ENCODE data around the gene PARVA. TPM values are rescaled to one million over a fixed set of nuclear protein-coding genes. Genes with fewer than 3 reads are reported as not detected.

The PARVA gene
- total and polyA plus RNA-seq, 2 of the 4 experiments (the other 2 are of a cell fraction) = 65.2 to 80.2 TPM

- ATAC-seq (ENCODE audit: low read depth) (no peak), DNase-seq (peak; percentile 22)
- Histone ChIP-seq H3K18ac (ENCODE audit: low read depth, low read length) (peak overlapping the region; percentile 54; the same call in 1 of the 2 replicates), H3K4me3 (ENCODE audit: insufficient read depth, low read depth, low read length) (no peak overlapping the region), H2AK5ac (ENCODE audit: low read depth, low read length) (0 out of 2 replicates have a peak overlapping the region, but pooled peaks have one; percentile 40), H3K4me2 (ENCODE audit: low read depth, low read length) (peak overlapping the region; percentile 22; the same call in 1 of the 2 replicates), H3K4me1 (ENCODE audit: control insufficient read depth, insufficient read depth, low read length) (peaks cover 20% of the 10 kb centered on the region), H3K79me1 (ENCODE audit: low read depth in 1 of 2, low read length in 2 of 2) (no peaks in the 10 kb centered on the region), H2AK9ac (replicated peaks; ENCODE audit: low read depth, low read length, poor library complexity) (no peak overlapping the region), H3K4ac (ENCODE audit: low read depth, low read length) (no peak overlapping the region), H4K20me1 (ENCODE audit: insufficient read depth, low read length) (no peaks in the 10 kb centered on the region), H2AFZ (replicated peaks; ENCODE audit: low read length, poor library complexity) (no peak overlapping the region), H2BK15ac (ENCODE audit: low read depth, low read length) (no peak overlapping the region), H3K27me3 (ENCODE audit: control insufficient read depth, insufficient read depth, low read length) (no peaks in the 10 kb centered on the region), H3K14ac (replicated peaks; ENCODE audit: low read depth, low read length) (no peak overlapping the region), H2BK20ac (ENCODE audit: low read depth, low read length) (no peak overlapping the region; the same call in 1 of the 2 replicates), H3K9me1 (ENCODE audit: insufficient read depth, low read length) (peaks cover 10% of the 10 kb centered on the region; the same call in 1 of the 2 replicates), H4K5ac (ENCODE audit: low read depth, low read length) (no peak overlapping the region), H3K9me3 (ENCODE audit: control insufficient read depth, insufficient read depth, low read length) (no peaks in the 10 kb centered on the region), H3K9ac (ENCODE audit: low read depth, low read length) (no peak overlapping the region), H3K27ac (ENCODE audit: insufficient read depth, low read length) (no peak overlapping the region), H4K8ac (ENCODE audit: low read depth in 2 of 2, low read length in 2 of 2) (no peak overlapping the region), H3K56ac (ENCODE audit: extremely low read depth, insufficient read depth, low read length) (no peak overlapping the region), H3K23ac (ENCODE audit: low read depth, low read length) (no peak overlapping the region), H3K36me3 (ENCODE audit: control insufficient read depth, insufficient read depth, low read length) (no peaks in the 10 kb centered on the region), H2BK120ac (ENCODE audit: low read depth, low read length) (0 out of 2 replicates have a peak overlapping the region, but pooled peaks have one; percentile 21), H2BK5ac (ENCODE audit: low read depth, low read length, poor library complexity, severe bottlenecking) (no peak overlapping the region), H4K91ac (ENCODE audit: insufficient read depth, low read depth, low read length) (no peak overlapping the region)
- ChIA-PET CTCF (interaction anchor here (0.5 kb wide), 1 partner anchor 508 kb away, joined by 3 read pairs; no protein-coding TSS in a partner anchor), POLR2A (ENCODE audit: unreplicated experiment) (no interaction called here)
- intact Hi-C loops (cut with micrococcal nuclease) = no loop called here
- TF ChIP-seq FOS (IDR thresholded peaks at IDR 0.05; ENCODE audit: low read depth, low read length) (no peak), BHLHE40 (IDR thresholded peaks at IDR 0.05; ENCODE audit: low read depth, low read length) (no peak), MXI1 (IDR thresholded peaks at IDR 0.05; ENCODE audit: borderline replicate concordance, low read depth, low read length) (no peak), RFX5 (IDR thresholded peaks at IDR 0.05; ENCODE audit: low read depth, low read length) (no peak), RAD21 (IDR thresholded peaks at IDR 0.05; ENCODE audit: low read length) (no peak), CTCF (conservative IDR thresholded peaks at IDR 0.05; ENCODE audit: low read depth, low read length) (no peak), MAZ (IDR thresholded peaks at IDR 0.05; ENCODE audit: borderline replicate concordance, low read depth, low read length) (no peak), CEBPB (IDR thresholded peaks at IDR 0.05; ENCODE audit: low read depth, low read length) (no peak), POLR2A (IDR thresholded peaks at IDR 0.05; ENCODE audit: low read depth, low read length) (no peak), MAFK (IDR thresholded peaks at IDR 0.05; ENCODE audit: low read depth, low read length) (no peak), SMC3 (IDR thresholded peaks at IDR 0.05; ENCODE audit: low read depth, low read length) (no peak), RCOR1 (IDR thresholded peaks at IDR 0.05; ENCODE audit: insufficient replicate concordance, low read length) (no peak), USF2 (IDR thresholded peaks at IDR 0.05; ENCODE audit: low read depth, low read length) (no peak), NFE2L2 (IDR thresholded peaks at IDR 0.05; ENCODE audit: low read depth, low read length) (no peak), CHD1 (IDR thresholded peaks at IDR 0.05; ENCODE audit: low read depth, low read length) (no peak), ELK1 (IDR thresholded peaks at IDR 0.05; ENCODE audit: borderline replicate concordance, low read depth, low read length) (no peak)
- WGBS, 2 experiments (ENCODE audit: extremely low coverage in 2 of 2, insufficient read length in 1 of 2) = no CpG with 5 or more reads among the region's 3 CpGs
- dilution Hi-C loops (cut with HindIII; ENCODE audit: low sequenced_read_pairs, unreplicated experiment) = no loop called here
- BruUV-seq (replicated peaks) = no TSS peak
- in situ Hi-C loops (cut with MboI; ENCODE audit: low sequenced_read_pairs) = no loop called here
Measured at GRCh38 chr11:12361682-12362081, 15.7 kb upstream of the PARVA start.
